ENCODE results near the gene LGALS16.

LGALS16 gene

DNA sequence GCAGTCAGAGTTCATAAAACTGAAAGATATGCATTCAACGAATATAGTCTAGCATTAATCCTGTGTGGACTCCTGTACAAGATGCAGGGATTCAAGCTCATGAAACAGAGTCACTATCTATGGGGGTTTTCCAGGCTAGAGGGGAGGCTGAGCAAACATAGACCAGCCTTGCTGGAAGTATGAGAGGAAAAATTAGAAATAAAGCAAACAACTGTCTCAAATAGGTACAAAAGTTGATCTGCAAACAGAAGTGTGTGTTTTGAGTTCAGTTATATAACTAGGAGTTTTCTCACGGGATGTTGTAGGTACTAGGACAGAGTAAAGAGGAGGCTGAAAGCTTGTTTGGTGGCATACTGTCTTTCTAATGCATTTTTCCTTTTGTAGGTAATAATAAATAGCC, 40.0 kb downstream of the LGALS16 start:
- 84 to 86% methylated on average over 2 of the region's 2 CpGs for WGBS, 2 experiments (ENCODE audit: insufficient coverage in 2 of 2)
- no peak overlapping the region for H3K4me3 ChIP-seq (ENCODE audit: extremely low read depth, insufficient read depth, low read length, poor library complexity, severe bottlenecking)
- no peaks in the 10 kb centered on the region for H3K4me1 ChIP-seq (ENCODE audit: control insufficient read depth, insufficient read depth, low read length, poor library complexity, severe bottlenecking)
- no peaks in the 10 kb centered on the region for H3K36me3 ChIP-seq (ENCODE audit: control insufficient read depth, insufficient read depth, low read length)
- H3K9me3 ChIP-seq (ENCODE audit: control insufficient read depth, low read length): no peaks in the 10 kb centered on the region
- H3K27ac ChIP-seq (ENCODE audit: low read depth, low read length, severe bottlenecking): no peak overlapping the region

DNA sequence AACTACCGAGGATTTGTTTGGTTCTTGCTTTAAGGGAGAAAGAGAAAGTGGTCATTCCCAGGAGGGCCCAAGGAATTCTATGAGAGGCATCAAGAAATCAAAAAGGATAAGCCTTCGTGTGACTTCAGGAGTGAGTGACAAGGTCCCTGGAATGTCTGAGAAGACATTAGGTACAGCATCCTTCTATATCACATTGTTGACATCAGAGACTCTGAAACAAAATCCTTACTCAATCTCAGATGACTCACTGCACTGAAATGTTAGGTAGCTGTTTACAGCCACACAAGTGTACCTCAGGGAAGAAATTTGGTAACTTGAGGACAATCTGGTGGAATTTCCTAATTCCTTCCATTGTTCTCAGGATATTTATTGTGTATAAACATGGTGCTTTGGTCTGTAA, 40.7 kb downstream of the LGALS16 start:
- no CpG with 5 or more reads among the region's 2 CpGs for WGBS, 2 experiments (ENCODE audit: insufficient coverage in 2 of 2)
- Histone ChIP-seq H3K9me3 (ENCODE audit: control insufficient read depth, low read length) (no peaks in the 10 kb centered on the region), H3K4me1 (ENCODE audit: control insufficient read depth, insufficient read depth, low read length, poor library complexity, severe bottlenecking) (no peaks in the 10 kb centered on the region), H3K36me3 (ENCODE audit: control insufficient read depth, insufficient read depth, low read length) (no peaks in the 10 kb centered on the region), H3K4me3 (ENCODE audit: extremely low read depth, insufficient read depth, low read length, poor library complexity, severe bottlenecking) (no peak overlapping the region), H3K27ac (ENCODE audit: low read depth, low read length, severe bottlenecking) (no peak overlapping the region)

GRCh38 chr19:39698535-39698934, 42.8 kb downstream of the LGALS16 start:
- Histone ChIP-seq H3K4me1 (ENCODE audit: control insufficient read depth, insufficient read depth, low read length, poor library complexity, severe bottlenecking) (no peaks in the 10 kb centered on the region), H3K36me3 (ENCODE audit: control insufficient read depth, insufficient read depth, low read length) (no peaks in the 10 kb centered on the region), H3K9me3 (ENCODE audit: control insufficient read depth, low read length) (no peaks in the 10 kb centered on the region), H3K4me3 (ENCODE audit: extremely low read depth, insufficient read depth, low read length, poor library complexity, severe bottlenecking) (no peak overlapping the region), H3K27ac (ENCODE audit: low read depth, low read length, severe bottlenecking) (no peak overlapping the region)

DNA sequence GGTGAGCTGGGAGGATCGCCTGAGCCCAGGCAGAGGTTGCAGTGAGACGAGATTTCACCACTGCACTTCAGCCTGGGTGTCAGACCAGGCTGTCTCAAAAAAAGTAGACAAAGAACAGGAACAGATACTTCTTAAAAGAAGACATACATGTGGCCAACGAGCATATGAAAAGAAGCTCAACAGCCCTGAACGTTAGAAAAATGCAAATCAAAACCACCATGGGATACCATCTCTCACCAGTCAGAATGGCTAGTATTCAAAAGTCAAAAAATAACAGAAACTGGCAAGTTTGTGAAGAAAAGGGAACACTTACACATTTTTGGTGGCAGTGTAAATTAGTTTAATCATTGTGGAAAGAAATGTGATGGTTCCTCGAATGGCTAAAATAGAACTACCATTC, 45.6 kb downstream of the LGALS16 start:
- WGBS, 2 experiments (ENCODE audit: insufficient coverage in 2 of 2): 48 to 70% methylated on average over 2 to 3 of the region's 5 CpGs
- H3K4me3 ChIP-seq (ENCODE audit: extremely low read depth, insufficient read depth, low read length, poor library complexity, severe bottlenecking): no peak overlapping the region
- no peaks in the 10 kb centered on the region for H3K9me3 ChIP-seq (ENCODE audit: control insufficient read depth, low read length)
- no peaks in the 10 kb centered on the region for H3K4me1 ChIP-seq (ENCODE audit: control insufficient read depth, insufficient read depth, low read length, poor library complexity, severe bottlenecking)
- no peaks in the 10 kb centered on the region for H3K36me3 ChIP-seq (ENCODE audit: control insufficient read depth, insufficient read depth, low read length)
- H3K27ac ChIP-seq (ENCODE audit: low read depth, low read length, severe bottlenecking): no peak overlapping the region

GRCh38 chr19:39704181-39705044, 48.7 kb downstream of the LGALS16 start, which contains the start of gene LGALS14:
Gene LGALS14, plus strand, starts transcription at chr19:39704481. Its CDS starts 48 bp downstream, at chr19:39704529.
- no peaks in the 10 kb centered on the region for H3K4me1 ChIP-seq (ENCODE audit: control insufficient read depth, insufficient read depth, low read length, poor library complexity, severe bottlenecking)
- no peak within 1 kb of the TSS for H3K27ac ChIP-seq (ENCODE audit: low read depth, low read length, severe bottlenecking)
- H3K36me3 ChIP-seq (ENCODE audit: control insufficient read depth, insufficient read depth, low read length): no peaks in the 10 kb centered on the region
- H3K9me3 ChIP-seq (ENCODE audit: control insufficient read depth, low read length): no peaks in the 10 kb centered on the region
- WGBS, 2 experiments (ENCODE audit: insufficient coverage in 2 of 2): 63 to 72% methylated on average over 4 of the region's 6 CpGs
- no peak within 1 kb of the TSS for H3K4me3 ChIP-seq (ENCODE audit: extremely low read depth, insufficient read depth, low read length, poor library complexity, severe bottlenecking)

- no peaks in the 10 kb centered on the region for H3K4me1 ChIP-seq (ENCODE audit: control insufficient read depth, insufficient read depth, low read length, poor library complexity, severe bottlenecking)
- H3K36me3 ChIP-seq (ENCODE audit: control insufficient read depth, insufficient read depth, low read length): no peaks in the 10 kb centered on the region
- no peaks in the 10 kb centered on the region for H3K9me3 ChIP-seq (ENCODE audit: control insufficient read depth, low read length)
- no peak overlapping the region for H3K4me3 ChIP-seq (ENCODE audit: extremely low read depth, insufficient read depth, low read length, poor library complexity, severe bottlenecking)
- 71 to 80% methylated on average over 3 of the region's 8 CpGs for WGBS, 2 experiments (ENCODE audit: insufficient coverage in 2 of 2)
- H3K27ac ChIP-seq (ENCODE audit: low read depth, low read length, severe bottlenecking): no peak overlapping the region
Measured at GRCh38 chr19:39705578-39706188, 50.0 kb downstream of the LGALS16 start.

- no peak overlapping the region for H3K4me3 ChIP-seq (ENCODE audit: extremely low read depth, insufficient read depth, low read length, poor library complexity, severe bottlenecking)
- H3K4me1 ChIP-seq (ENCODE audit: control insufficient read depth, insufficient read depth, low read length, poor library complexity, severe bottlenecking): no peaks in the 10 kb centered on the region
- 75 to 82% methylated on average over 6 of the region's 6 CpGs for WGBS, 2 experiments (ENCODE audit: insufficient coverage in 2 of 2)
- H3K27ac ChIP-seq (ENCODE audit: low read depth, low read length, severe bottlenecking): no peak overlapping the region
- H3K9me3 ChIP-seq (ENCODE audit: control insufficient read depth, low read length): no peaks in the 10 kb centered on the region
- no peaks in the 10 kb centered on the region for H3K36me3 ChIP-seq (ENCODE audit: control insufficient read depth, insufficient read depth, low read length)
Measured at GRCh38 chr19:39708594-39708993, 52.9 kb downstream of the LGALS16 start.

DNA sequence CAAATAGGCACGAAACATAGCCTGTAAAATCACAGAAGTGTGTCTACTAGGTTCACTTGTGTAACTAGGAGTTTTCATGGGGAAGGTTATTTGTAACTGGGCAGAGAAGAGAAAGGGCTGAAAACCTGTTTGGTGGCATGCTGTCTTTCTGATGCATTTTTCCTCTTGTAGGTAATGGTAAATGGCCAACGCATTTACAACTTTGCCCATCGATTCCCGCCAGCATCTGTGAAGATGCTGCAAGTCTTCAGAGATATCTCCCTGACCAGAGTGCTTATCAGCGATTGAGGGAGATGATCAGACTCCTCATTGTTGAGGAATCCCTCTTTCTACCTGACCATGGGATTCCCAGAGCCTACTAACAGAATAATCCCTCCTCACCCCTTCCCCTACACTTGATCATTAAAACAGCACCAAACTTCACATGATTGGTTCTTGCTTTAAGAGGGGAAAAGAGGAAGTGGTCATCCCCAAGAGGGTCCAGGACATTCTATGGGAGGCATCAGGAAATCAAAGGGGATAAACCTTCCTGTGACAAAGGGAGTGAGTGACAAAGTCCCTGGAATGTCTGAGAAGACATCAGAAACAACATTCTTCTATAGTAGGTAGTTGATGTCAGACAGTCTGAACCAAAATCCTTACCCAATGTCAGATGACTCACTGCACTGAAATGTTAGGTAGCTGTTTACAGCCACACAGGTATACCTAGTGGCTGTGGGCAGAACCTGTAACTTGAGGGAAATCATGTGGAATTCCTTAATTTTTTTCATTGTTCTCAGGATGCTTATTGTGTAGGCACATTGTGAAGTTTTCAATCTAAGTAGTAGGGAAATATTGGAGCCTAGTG, 53.5 kb downstream of the LGALS16 start:
- WGBS, 2 experiments (ENCODE audit: insufficient coverage in 2 of 2): 84 to 85% methylated on average over 4 to 5 of the region's 5 CpGs
- Histone ChIP-seq H3K4me1 (ENCODE audit: control insufficient read depth, insufficient read depth, low read length, poor library complexity, severe bottlenecking) (no peaks in the 10 kb centered on the region), H3K4me3 (ENCODE audit: extremely low read depth, insufficient read depth, low read length, poor library complexity, severe bottlenecking) (no peak overlapping the region), H3K27ac (ENCODE audit: low read depth, low read length, severe bottlenecking) (no peak overlapping the region), H3K9me3 (ENCODE audit: control insufficient read depth, low read length) (no peaks in the 10 kb centered on the region), H3K36me3 (ENCODE audit: control insufficient read depth, insufficient read depth, low read length) (no peaks in the 10 kb centered on the region)
